Colon (tissue), 2 donors: Measurements from ENCODE around the gene CRKL.
"Not testable (repeated sequence)": the region's sequence is repeated elsewhere in the genome, so short reads cannot be mapped to it uniquely, and the experiment has no call there.

Source experiments
- FAIRE-seq: peaks from 2 replicates; lab custom pipeline; 2012; peaks lifted over from hg19 to GRCh38; lab: Jason Lieb, UNC
- donor health status: control.
- donor health status: control.

CRKL gene, protein sequence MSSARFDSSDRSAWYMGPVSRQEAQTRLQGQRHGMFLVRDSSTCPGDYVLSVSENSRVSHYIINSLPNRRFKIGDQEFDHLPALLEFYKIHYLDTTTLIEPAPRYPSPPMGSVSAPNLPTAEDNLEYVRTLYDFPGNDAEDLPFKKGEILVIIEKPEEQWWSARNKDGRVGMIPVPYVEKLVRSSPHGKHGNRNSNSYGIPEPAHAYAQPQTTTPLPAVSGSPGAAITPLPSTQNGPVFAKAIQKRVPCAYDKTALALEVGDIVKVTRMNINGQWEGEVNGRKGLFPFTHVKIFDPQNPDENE

DNA sequence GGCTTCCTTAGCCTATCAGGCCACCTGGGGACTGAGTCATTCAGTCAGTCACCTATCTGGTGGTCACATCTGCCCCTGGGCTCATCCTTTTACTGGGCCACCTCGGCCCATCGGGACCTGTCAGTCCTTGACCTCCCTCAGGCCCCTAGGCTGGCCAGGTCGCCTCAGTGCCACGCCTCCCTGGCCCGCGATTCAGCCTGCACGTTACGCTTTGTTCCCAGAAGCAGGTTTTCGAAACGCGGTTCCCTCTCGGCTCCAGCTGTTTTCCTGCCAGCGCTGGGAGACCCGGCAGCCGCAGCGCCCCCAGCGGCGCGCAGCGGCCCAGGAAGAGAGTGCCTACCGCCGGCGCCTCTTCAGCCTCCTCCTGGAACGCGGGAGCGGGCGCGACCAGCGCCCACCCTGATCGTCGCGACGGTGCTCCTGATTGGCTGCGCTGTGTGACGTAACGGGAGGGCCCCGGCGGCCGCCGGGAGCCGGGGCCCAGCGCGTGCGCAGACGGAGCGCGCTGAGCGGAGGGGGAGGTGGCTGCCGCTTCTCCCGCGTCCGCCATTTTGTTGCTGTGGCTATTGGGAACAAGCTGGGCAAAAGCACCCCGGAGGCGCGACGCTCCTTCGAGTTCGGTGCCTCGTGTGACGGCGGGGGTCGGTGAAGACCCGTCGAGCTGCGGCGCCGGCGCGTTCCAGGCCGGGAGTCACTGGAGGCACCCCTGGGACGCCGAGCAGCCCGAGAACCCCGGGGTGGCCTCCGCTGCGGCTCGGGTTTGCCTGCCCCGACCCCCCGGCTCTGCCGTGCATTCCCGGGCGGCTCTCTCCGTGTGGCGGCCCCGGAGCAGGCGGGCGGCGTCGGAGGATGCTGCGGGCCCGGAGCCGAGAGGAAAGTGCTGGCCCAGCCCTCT, at the start of gene CRKL:
Gene CRKL, plus strand, starts transcription at position 492 of the 895 bp plus-strand sequence. CDS start 528 bp downstream, outside the sequence.
- no peak for FAIRE-seq

DNA sequence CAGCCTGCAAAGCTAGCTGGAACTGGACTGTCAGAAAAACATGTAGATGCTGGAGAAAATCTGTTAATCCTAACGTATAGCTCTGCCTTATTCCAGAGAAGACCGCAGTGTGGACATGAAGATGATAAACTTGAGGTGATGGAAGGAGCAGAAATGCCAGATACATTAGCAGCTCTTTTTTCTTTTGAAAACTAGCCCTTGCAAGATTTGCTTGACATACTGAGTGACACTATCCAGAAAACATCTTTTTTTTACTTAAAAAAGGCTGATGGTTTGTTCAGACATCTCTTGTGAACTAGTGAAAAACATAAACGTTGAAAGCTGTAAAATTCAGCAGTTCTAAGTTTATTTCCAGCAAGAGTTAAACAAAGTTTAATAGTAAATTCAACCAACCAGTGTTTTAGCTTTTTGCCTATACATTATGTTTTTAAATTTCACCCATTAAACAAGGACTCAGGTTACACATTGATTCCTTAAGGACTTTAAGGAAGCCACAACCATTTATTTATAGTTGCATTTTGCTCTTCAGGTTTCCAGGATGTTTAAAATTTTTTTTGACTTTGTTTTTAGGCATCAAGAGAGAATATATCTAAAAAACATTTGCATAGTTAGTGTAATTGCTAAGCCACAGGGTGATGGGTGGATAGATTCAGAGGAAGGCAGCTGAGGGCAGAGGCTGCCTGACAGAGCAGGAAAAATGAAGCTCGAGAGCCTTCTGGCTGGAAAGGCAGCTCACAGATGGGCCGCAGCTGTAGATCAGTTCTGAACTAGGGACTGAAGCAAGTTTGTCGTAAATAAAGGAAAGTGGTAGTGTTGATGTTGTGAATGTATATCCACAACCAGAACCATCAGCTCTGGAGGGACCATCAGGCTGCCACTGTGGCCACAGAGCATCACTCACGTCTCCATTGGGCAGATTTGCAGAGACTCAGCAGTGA, 48.9 kb upstream of the CRKL start:
- no peak for FAIRE-seq

DNA sequence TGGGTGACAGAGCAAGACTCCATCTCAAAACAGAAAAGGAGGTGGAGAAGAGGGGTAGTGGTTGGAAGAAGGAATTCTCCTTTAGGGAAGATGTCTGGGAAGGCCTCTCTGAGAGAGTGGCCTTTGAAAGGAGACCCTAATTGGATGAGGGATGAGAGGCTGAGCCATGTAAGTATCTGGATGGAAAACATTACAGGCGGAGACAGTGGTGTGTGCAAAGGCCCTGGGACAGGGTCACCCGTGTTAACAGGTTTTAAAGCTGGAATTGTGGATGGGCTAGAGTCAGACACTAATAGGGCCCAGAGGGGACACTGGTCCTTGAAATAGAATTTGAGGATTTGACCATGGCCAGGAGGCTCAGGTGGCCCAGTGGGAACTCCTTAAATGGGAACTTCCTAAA, 48.0 kb upstream of the CRKL start:
- FAIRE-seq = no peak

DNA sequence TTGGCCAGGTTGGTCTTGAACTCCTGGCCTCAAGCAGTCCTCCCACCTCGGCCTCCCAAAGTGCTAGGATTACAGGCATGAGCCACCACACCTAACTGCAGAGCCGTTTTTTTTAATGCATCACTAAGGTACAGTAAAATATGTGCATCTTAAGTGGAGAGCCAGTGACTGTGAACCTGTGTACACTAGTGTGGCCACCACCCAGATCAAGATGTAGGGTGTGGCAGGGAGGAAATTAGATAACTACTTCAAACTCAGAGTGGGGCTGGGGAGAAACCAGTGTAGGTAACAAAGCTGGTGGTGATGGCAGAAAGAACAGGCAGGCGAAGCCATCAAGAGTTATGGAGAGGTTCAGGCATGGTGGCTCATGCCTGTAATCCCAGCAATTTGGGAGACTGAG, 44.0 kb upstream of the CRKL start:
- FAIRE-seq = no peak

DNA sequence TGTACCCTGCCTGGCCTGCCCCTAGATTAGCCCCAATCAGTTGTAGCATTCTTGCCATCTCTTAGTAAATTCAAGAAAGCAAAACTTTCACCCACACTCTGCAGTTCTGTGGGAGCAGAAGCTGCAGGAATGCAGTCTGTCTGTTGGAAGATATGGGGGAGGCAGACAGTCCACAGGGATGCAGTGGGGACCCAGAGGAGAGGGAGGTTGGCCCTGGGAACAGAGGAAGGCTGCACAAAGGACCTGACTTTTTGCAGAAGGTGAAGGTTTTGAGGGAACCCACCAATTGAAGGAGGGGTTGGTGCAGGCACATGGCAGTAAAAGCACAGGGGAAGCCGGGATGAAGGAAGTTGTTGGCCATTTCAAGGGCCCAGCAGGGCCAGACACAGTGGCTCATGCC, 41.9 kb upstream of the CRKL start:
- no peak for FAIRE-seq

DNA sequence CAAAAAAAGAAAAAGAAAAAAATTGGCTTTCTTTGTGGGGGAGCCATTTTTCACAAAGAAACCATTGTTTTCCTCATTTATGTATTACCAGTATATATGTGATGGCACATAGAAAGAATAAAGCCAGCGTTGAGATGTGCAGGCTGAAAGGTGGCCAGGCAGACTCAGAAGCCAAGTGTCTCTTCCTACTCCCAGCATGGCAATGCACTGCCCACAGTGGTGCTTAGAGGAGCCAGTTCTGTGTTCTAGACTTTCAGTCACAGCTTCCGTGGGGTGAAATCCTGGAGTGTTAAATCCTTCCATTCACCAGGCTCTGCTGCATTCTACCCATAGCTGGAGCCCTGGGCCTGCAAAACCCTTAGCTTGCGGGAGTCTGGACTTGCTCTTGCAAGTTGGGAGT, 39.5 kb upstream of the CRKL start:
- FAIRE-seq = no peak

DNA sequence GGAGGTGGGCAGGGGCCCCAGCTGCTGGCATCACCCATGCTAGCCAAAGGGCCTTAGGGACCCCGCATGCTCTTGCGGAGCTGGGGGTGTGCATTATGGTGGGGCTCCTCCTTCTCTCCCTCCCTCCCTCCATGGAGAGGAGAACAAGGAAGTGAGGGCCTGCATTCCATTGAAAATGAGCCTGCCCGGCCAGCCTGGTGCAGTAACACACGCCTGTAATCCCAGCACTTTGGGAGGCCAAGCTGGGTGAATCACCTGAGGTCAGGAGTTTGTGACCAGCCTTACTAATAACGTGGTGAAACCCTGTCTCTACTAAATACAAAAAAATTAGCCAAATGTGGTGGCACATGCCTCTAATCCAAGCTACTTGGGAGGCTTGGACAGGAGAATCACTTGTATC, 36.0 kb upstream of the CRKL start:
- FAIRE-seq = no peak

DNA sequence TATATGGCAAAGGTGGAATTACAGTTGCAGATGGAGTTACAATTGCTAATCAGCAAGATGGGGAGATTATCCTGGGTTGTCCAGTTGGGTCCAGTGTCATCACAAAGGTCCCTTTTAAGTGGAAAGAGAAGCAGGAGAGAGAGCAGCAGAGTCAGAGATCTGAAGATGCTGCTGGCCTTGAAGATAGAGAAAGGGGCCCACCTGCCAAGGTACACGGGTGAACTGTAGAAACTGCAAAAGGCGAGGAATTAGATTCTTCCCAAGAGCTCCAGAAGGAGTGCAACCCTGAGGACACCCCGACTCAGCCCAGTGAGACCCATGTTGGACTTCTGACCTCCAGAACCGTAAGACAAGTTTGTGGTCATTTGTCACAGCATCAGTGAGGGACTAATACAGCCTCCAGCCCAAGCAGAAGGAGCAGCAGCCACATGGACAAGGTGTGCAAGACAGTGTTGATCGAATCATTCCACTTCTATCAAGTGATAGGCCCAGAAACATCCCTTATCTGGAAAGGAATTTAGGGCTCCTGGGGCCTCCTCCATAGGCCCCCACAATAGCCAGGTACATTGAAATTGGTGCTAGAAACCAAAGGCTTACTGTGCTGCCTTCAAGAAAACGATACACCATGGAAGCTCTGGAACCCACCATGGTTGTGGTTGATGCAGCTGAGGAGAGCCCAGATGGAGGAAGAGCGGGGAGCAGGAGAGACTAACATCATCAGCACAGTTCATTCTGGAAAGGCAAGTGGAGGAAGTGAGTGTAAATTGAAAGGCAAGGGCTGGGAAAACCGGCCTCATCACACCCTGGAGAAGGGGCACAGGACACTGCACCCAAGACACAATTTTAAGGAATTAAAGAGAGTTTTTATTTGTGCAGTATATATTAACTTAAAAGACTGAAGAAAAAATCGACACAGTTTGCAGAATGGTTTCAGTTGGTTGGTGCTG, 35.1 kb upstream of the CRKL start:
- no peak for FAIRE-seq

DNA sequence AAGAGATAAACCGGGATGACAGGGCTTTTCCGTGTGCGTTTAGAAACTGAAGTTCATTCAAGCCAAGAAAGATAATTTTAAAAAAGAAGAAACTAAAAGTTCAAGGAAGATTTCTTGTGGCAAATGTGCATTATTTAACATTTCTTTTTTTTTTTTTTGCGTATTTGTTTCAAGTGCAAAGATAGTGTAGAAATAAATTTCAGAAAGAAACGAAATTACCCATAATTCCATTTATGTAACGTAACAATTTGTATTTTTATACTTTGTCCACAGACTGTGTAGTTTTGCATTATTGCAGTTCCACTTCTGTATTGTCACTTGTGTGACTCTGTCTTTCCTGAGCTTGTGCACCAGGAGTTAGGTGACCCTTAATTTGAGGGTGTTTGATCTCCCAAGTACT, 34.4 kb upstream of the CRKL start:
- FAIRE-seq = no peak

DNA sequence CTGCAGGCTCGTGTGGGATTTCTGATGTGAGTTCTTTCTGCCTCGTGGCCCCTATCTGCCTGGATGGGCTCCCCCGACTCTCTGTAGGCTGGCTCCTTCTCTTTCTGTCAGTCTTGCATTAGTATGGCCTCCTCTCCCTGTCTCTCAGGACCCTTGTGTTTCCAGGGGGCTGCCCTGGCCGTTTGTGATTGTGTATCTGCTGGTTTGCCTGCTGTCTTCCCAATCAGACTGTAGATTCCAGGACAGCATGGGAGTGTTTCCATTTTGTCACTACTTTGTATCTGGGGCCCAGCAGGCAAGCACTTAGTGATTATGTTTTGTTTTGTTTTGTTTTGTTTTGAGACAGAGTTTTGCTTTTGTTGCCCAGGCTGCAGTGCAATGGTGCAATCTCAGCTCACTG, 32.8 kb upstream of the CRKL start:
- no peak for FAIRE-seq

DNA sequence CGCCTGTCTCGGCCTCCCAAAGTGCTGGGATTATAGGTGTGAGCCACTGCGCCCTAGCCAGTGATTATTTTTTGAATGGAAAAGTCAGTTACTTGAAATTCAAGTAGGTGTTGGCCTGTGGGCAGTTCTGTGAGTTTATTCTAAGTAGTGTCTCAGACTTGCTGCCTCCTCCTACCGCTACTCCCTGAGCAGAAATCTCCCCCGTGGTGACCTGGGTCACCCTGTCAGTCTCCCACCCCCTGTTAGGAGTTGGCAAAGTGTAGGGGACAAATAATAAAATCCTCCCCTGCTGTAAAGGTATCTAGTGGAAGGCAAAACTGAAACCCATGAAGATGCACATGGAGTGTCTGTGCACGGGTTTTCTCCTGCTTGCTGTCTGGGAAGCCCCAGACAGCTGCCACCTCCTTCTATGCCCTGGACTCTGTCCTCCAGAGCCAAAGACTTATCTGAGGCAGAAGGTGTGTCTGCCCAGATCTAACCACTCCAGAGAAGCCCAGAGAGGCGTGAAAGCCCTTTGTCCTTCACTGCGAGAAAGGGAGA, 32.1 kb upstream of the CRKL start:
- no peak for FAIRE-seq

DNA sequence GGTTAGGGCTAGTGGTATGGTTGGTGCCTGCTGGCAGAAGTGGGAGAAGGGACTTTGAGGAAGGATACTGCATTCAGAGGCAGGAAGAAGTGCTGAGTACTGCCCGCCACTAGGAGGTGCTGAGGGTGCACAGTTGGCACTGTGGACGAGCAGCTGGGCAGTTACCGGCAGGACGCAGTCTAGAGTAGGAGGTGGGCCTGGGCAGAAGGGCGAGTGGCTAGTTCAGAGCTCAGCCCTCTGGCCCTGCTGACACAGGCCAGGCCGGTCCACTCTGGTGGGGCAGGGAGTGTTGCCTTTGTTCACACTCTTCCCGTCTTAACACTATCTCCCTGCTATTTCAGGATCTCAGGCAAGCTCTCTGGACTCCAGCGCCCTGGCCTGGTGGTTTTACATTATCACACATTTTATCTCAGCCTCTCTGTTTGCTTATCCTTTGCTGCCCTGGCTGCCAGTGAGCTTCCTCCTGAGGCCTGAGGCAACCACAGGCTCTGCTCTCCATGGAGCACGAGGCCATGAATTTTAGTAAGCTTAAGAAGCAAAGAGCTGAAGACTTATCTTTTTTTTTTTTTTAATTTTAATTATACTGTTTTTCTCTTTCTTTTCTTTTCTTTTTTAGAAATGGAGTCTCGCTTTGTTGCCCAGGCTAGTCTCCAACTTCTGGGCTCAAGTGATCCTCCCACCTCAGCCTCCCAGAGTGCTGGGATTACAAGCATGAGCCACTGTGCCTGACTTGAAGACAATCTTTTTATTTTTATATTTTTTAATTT, 31.5 kb upstream of the CRKL start:
- no peak for FAIRE-seq

DNA sequence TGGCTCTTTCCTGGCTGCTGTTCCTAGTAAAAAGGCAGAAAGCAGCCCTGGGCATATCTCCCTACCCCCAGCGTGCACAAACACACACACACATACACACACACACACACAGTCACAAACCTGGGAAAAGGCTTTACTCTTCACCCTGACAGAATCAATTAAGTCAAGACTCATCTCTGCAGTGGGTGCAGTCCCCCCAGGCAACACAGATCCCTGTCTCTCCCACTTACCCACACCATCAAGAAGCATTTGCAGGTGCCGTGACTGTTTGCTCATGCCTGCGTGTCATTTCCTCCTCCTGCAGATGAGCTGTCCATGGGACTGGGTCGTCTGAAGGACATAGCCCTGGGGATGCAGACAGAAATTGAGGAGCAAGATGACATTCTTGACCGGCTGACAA, 29.8 kb upstream of the CRKL start:
- no peak for FAIRE-seq

DNA sequence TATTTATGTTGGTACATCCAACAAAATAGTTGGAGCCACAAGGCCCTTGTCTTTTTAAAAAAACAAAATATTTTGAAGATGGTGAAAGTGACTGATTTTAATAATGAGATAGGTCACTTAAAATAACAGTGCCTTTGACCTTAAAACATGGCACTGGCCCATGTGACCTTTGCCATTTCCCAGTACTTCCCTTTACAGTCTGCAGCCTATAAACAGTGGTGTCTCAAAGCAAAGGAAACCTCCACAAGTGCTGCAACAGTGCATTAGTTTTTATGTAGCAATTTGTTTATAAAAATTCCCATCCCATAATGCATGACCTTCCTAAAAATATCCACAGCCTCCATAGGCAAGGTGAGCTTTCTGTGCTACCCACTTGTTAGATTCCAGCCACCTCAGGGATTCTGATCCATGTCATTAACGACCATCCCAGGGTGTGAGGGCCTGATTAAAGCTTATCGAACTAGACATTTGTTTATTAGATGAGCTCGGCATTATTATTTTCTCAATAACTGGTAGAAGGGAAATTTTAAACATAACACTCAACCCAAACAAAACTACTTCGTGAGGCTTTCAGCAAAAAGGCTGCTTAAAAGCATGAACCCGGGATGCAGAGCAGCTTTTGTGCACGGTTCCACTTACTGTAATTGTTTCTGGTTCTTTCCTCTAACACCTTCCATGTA, 28.0 kb upstream of the CRKL start:
- FAIRE-seq = no peak

DNA sequence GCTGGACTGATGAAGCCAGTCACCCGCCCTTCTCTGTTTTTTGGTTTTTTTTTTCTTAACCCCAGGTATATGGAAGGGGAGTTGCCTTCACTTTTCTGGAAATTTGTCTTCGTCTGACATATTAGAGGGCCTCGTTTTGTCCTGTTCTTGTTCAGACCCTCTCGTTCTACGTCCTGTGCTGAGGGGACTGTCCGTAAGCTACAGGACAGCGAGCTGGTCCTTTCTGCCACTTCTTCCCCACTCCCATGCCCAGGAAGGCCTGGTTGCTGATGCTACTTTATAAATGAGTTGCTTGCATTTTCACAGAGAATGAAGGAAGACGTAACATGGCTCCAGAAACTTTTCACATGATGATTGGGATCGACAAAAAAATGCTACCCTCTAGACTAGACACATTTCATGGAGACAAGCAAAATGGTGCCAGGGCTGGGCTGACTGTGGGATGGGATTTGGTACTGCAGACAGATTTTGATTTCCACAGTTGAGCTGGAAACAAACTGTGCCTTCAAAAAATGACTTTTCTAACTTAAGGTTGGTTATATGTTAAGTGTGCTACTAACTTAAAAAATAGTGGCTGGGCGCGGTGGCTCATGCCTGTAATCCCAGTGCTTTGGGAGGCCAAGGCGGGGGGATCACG, 27.2 kb upstream of the CRKL start:
- FAIRE-seq = no peak

DNA sequence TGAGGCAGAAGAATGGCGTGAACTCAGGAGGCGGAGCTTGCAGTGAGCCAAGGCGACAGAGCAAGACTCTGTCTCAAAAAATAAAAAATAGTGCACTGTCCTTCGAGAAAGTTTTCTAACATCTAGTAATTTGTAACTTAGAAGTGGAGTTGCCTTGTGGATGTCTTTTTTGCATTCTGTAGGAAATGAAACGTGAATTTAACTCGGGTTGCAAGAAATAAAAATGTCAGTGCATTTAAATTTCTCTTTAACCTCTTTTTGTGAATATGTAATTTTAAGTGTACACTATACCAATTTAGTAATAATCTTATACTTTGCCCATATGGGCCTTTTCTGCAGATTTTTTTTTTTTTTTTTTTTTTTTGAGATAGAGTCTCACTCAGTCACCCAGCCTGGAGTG, 26.2 kb upstream of the CRKL start:
- FAIRE-seq = no peak

DNA sequence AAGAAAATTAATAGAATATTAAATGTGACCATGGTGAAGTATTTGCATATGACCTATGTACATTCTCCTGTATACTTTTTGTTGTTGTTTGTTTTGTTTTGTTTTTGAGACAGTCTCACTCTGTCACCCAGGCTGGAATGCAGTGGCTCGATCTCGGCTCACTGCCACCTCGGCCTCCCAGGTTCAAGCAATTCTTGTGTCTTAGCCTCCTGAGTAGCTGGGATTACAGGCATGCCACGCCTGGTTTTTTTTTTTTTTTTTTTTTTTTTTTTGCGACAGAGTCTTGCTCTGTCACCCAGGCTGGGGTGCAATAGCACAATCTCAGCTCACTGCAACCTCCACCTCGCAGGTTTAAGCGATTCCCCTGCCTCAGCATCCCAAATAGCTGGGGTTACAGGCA, 19.5 kb upstream of the CRKL start:
- FAIRE-seq = not testable (repeated sequence)

DNA sequence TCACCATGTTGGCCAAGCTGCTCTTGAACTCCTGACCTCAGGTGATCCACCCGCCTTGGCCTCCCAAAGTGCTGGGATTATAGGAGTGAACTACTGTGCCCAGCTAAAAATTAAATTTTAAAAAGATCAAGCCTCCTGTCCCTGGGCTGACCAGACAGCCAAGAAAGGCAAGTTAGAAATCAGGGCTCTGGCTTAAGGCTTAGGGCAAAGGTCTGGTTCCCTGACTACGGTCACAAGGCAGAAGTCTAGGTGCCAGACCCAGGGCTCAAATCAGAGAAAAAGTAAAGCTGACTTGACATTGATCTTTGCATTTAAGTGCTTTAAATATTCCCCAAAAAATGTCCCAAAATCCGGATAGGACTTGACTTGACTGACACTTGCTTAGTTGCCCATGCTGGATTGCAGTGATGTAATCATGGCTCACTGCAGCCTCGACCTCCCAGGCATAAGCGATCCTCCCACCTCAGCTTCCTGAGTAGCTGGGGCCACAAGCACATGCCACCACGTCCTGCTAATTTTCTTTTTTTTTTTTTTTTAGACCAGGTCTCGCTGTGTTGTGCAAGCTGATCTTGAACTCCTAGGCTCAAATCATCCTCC, 17.3 kb upstream of the CRKL start:
- FAIRE-seq = no peak
